A549 (cell line): ENCODE measurements around the gene R3HDM2.

Source experiments
- CEBPB ChIP-seq, 2 experiments: fragments of >200 bp in 1 of 2; sonication (Bioruptor Twin) in 1 of 2; formaldehyde crosslinking in 1 of 2; IDR thresholded peaks; 2 replicates each; pipeline ENCODE4 v1.6.1; 2012 to 2016
- CTCF ChIP-seq: fragments of >200 bp; sonication (Bioruptor Twin); formaldehyde crosslinking; IDR thresholded peaks from 3 replicates; pipeline ENCODE4 v1.5.1; 2016
- GATA3 ChIP-seq: IDR thresholded peaks from 2 replicates; pipeline ENCODE4 v1.6.1; 2012; ENCODE audit warnings: borderline replicate concordance
- HEYL ChIP-seq: fragments of 250-450 bp; sonication (Bioruptor Pico); IDR thresholded peaks from 2 replicates; pipeline ENCODE4 v1.8.0; 2021; ENCODE audit warnings: mild to moderate bottlenecking, moderate library complexity
- JUN ChIP-seq, 2 experiments: fragments of >200 bp; sonication (Bioruptor Twin); formaldehyde crosslinking; IDR thresholded peaks; 2 replicates in 1 of 2; 3 replicates in 1 of 2; pipeline ENCODE4 v1.6.1; 2016 to 2017
- MYC ChIP-seq: IDR thresholded peaks from 2 replicates; pipeline ENCODE4 v1.6.1; 2012; ENCODE audit warnings: mild to moderate bottlenecking, inconsistent platforms, low read length, improper control_type of control experiment, borderline replicate concordance
- POLR2A ChIP-seq: IDR thresholded peaks from 2 replicates; pipeline ENCODE4 v1.6.1; 2012; ENCODE audit warnings: mild to moderate bottlenecking, low read length
- RAD21 ChIP-seq, 2 experiments: fragments of >200 bp in 1 of 2; sonication (Bioruptor Twin) in 1 of 2; formaldehyde crosslinking in 1 of 2; IDR thresholded peaks in 1 of 2; conservative IDR thresholded peaks in 1 of 2; 2 replicates in 1 of 2; 3 replicates in 1 of 2; pipeline ENCODE4 v1.6.1; 2012 to 2018; ENCODE audit warnings: inconsistent platforms in 1 of 2
- REST ChIP-seq: fragments of 200-600 bp; sonication (generic); IDR thresholded peaks from 2 replicates; pipeline ENCODE4 v1.6.1; 2016; ENCODE audit warnings: antibody characterized with exemption, mild to moderate bottlenecking, moderate library complexity
- ZFP36 ChIP-seq: fragments of 450-650 bp; IDR thresholded peaks from 2 replicates; pipeline ENCODE4 v1.6.1; 2014; ENCODE audit warnings: borderline replicate concordance; ENCODE audit not compliant: partially characterized antibody
- TF ChIP-seq, protein P1 (sequence below): fragments of 250-450 bp; sonication (Bioruptor Pico); IDR thresholded peaks from 2 replicates; pipeline ENCODE4 v1.5.0; 2021; ENCODE audit warnings: mild to moderate bottlenecking, moderate library complexity, borderline replicate concordance
- TF ChIP-seq, protein P2 (sequence below): IDR thresholded peaks from 2 replicates; pipeline ENCODE4 v1.6.1; 2012

DNA sequence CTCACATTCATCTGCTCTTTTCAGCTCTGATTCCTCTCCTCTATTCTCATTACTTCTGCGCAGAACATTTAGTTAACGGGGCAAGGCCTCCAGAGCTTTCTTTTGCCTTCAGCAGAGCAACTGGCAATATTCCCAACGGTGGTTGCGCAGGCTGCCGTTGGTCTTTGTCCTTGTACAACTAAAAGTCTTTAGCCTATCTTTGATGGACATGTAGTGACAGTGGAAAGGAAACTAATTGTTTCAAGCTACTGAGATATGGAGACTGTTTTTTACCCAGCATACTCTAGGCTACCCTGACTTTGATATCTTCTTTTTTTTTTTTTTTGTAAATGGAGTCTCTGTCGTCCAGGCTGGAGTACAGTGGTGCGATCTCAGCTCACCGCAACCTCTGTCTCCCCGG lies 12.6 kb downstream of the R3HDM2 start:
- TF ChIP-seq HEYL: no peak
- TF ChIP-seq POLR2A: no peak
- TF ChIP-seq CTCF: no peak
- no peak for TF ChIP-seq ZFP36
- no peak for TF ChIP-seq CEBPB (IDR thresholded peaks at IDR 0.05)
- TF ChIP-seq REST: no peak
- no peak for TF ChIP-seq GATA3
- TF ChIP-seq RAD21 (conservative IDR thresholded peaks at IDR 0.05 in 1 of 2, IDR thresholded peaks at IDR 0.05 in 1 of 2): no peak
- TF ChIP-seq, protein P1, sequence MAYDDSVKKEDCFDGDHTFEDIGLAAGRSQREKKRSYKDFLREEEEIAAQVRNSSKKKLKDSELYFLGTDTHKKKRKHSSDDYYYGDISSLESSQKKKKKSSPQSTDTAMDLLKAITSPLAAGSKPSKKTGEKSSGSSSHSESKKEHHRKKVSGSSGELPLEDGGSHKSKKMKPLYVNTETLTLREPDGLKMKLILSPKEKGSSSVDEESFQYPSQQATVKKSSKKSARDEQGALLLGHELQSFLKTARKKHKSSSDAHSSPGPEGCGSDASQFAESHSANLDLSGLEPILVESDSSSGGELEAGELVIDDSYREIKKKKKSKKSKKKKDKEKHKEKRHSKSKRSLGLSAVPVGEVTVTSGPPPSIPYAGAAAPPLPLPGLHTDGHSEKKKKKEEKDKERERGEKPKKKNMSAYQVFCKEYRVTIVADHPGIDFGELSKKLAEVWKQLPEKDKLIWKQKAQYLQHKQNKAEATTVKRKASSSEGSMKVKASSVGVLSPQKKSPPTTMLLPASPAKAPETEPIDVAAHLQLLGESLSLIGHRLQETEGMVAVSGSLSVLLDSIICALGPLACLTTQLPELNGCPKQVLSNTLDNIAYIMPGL: no peak
- no peak for TF ChIP-seq MYC
- TF ChIP-seq, protein P2, sequence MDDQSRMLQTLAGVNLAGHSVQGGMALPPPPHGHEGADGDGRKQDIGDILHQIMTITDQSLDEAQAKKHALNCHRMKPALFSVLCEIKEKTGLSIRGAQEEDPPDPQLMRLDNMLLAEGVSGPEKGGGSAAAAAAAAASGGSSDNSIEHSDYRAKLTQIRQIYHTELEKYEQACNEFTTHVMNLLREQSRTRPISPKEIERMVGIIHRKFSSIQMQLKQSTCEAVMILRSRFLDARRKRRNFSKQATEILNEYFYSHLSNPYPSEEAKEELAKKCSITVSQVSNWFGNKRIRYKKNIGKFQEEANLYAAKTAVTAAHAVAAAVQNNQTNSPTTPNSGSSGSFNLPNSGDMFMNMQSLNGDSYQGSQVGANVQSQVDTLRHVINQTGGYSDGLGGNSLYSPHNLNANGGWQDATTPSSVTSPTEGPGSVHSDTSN: no peak
- no peak for TF ChIP-seq JUN (IDR thresholded peaks at IDR 0.05)
